HEK293 (cell line): ENCODE measurements around the gene DNM1.
A peak's percentile ranks its signal among the peaks of the same experiment; 100 is the strongest.

Experiments used
- CTCF ChIA-PET: fragments of 350-600 bp; formaldehyde crosslinking; extraction: SDS; loops from one replicate; lab custom pipeline; 2021; ENCODE audit warnings: antibody characterized with exemption; lab: Yijun Ruan, JAX
- POLR2A ChIA-PET: fragments of 300-600 bp; formaldehyde crosslinking; extraction: SDS; loops from one replicate; lab custom pipeline; 2020; ENCODE audit warnings: antibody characterized with exemption, inconsistent platforms; lab: Yijun Ruan, JAX
- H3K27ac ChIP-seq: fragments of 200-500 bp; sonication (Bioruptor generic); 2 replicates; pipeline ENCODE4 v1.5.1; 2014; ENCODE audit warnings: low read depth, low read length, control low read depth, inconsistent platforms; ENCODE audit errors: extremely low read depth
- H3K36me3 ChIP-seq, 2 experiments: fragments of 200-500 bp in 1 of 2; sonication (Bioruptor generic) in 1 of 2; 1 replicate in 1 of 2; 2 replicates in 1 of 2; pipeline ENCODE4 v1.5.1; 2014 to 2017; ENCODE audit warnings: inconsistent platforms in 2 of 2, low read length in 2 of 2; ENCODE audit not compliant: control insufficient read depth in 2 of 2, insufficient read depth in 1 of 2
- H3K4me1 ChIP-seq: fragments of 200-500 bp; sonication (Bioruptor generic); 2 replicates; pipeline ENCODE4 v1.5.1; 2014; ENCODE audit warnings: mild to moderate bottlenecking, low read length, inconsistent platforms; ENCODE audit not compliant: control insufficient read depth, insufficient read depth
- H3K4me3 ChIP-seq: 2 replicates; pipeline ENCODE4 v1.5.1; 2011; ENCODE audit warnings: low read depth, mild to moderate bottlenecking, control low read depth, low read length, moderate library complexity
- H3K9me3 ChIP-seq: fragments of 200-500 bp; sonication (Bioruptor generic); 2 replicates; pipeline ENCODE4 v1.5.1; 2014; ENCODE audit warnings: low read depth, low read length, inconsistent platforms; ENCODE audit not compliant: control insufficient read depth, insufficient read depth
- BCL11B ChIP-seq: fragments of 450-650 bp; formaldehyde crosslinking; IDR thresholded peaks from 2 replicates; pipeline ENCODE4 v1.5.1; 2016; ENCODE audit warnings: low read depth, missing biosample characterization, missing genetic modification characterization
- GLIS1 ChIP-seq: fragments of 450-650 bp; formaldehyde crosslinking; IDR thresholded peaks from 2 replicates; pipeline ENCODE4 v1.5.1; 2016; ENCODE audit warnings: missing biosample characterization, missing genetic modification characterization
- HOXD13 ChIP-seq: sonication (generic); formaldehyde crosslinking; IDR thresholded peaks from 2 replicates; pipeline ENCODE4 v1.8.0; 2022; ENCODE audit warnings: missing genetic modification reagents, borderline replicate concordance
- INSM2 ChIP-seq: fragments of 450-650 bp; formaldehyde crosslinking; IDR thresholded peaks from 2 replicates; pipeline ENCODE4 v1.5.1; 2016; ENCODE audit warnings: missing biosample characterization, missing genetic modification characterization
- KLF9 ChIP-seq: fragments of 450-650 bp; formaldehyde crosslinking; IDR thresholded peaks from 2 replicates; pipeline ENCODE4 v1.5.1; 2016; ENCODE audit warnings: missing biosample characterization, missing genetic modification characterization, low read depth
- PATZ1 ChIP-seq: fragments of 450-650 bp; formaldehyde crosslinking; IDR thresholded peaks from 2 replicates; pipeline ENCODE4 v1.5.1; 2016; ENCODE audit warnings: missing biosample characterization, missing genetic modification characterization
- PRDM10 ChIP-seq: fragments of 450-650 bp; formaldehyde crosslinking; IDR thresholded peaks from 2 replicates; pipeline ENCODE4 v1.5.1; 2016; ENCODE audit warnings: missing biosample characterization, missing genetic modification characterization
- PRDM6 ChIP-seq: fragments of 450-650 bp; formaldehyde crosslinking; IDR thresholded peaks from 2 replicates; pipeline ENCODE4 v1.5.1; 2017; ENCODE audit warnings: missing biosample characterization, missing genetic modification characterization
- SP2 ChIP-seq: fragments of 450-650 bp; formaldehyde crosslinking; IDR thresholded peaks from 2 replicates; pipeline ENCODE4 v1.5.1; 2016; ENCODE audit warnings: missing biosample characterization, missing genetic modification characterization
- ZBTB10 ChIP-seq: fragments of 450-650 bp; formaldehyde crosslinking; IDR thresholded peaks from 2 replicates; pipeline ENCODE4 v1.5.1; 2016; ENCODE audit warnings: missing biosample characterization, missing genetic modification characterization
- ZBTB26 ChIP-seq: fragments of 450-650 bp; formaldehyde crosslinking; optimal IDR thresholded peaks from 2 replicates; pipeline ENCODE3; 2016; ENCODE audit warnings: missing biosample characterization, mild to moderate bottlenecking, missing genetic modification characterization
- ZEB2 ChIP-seq: fragments of 450-650 bp; formaldehyde crosslinking; IDR thresholded peaks from 2 replicates; pipeline ENCODE4 v1.5.1; 2016; ENCODE audit warnings: missing biosample characterization, missing genetic modification characterization
- ZIC2 ChIP-seq: fragments of 450-650 bp; formaldehyde crosslinking; IDR thresholded peaks from 2 replicates; pipeline ENCODE4 v1.5.1; 2016; ENCODE audit warnings: missing biosample characterization, missing genetic modification characterization
- ZNF24 ChIP-seq: fragments of 450-650 bp; formaldehyde crosslinking; IDR thresholded peaks from 2 replicates; pipeline ENCODE4 v1.5.1; 2016; ENCODE audit warnings: missing biosample characterization, missing genetic modification characterization
- ZNF335 ChIP-seq: fragments of 450-650 bp; formaldehyde crosslinking; conservative IDR thresholded peaks from 2 replicates; pipeline ENCODE4 v1.5.1; 2016; ENCODE audit warnings: missing biosample characterization, missing genetic modification characterization
- ZNF366 ChIP-seq: fragments of 450-650 bp; formaldehyde crosslinking; conservative IDR thresholded peaks from 2 replicates; pipeline ENCODE4 v1.5.1; 2016; ENCODE audit warnings: missing biosample characterization, missing genetic modification characterization
- ZNF416 ChIP-seq: fragments of 450-650 bp; formaldehyde crosslinking; IDR thresholded peaks from 2 replicates; pipeline ENCODE4 v1.5.1; 2016; ENCODE audit warnings: missing biosample characterization, missing genetic modification characterization
- ZNF521 ChIP-seq: fragments of 450-650 bp; formaldehyde crosslinking; IDR thresholded peaks from 2 replicates; pipeline ENCODE4 v1.5.1; 2017; ENCODE audit warnings: missing biosample characterization, mild to moderate bottlenecking, missing genetic modification characterization
- ZNF621 ChIP-seq: fragments of 450-650 bp; formaldehyde crosslinking; IDR thresholded peaks from 2 replicates; pipeline ENCODE4 v1.5.1; 2017; ENCODE audit warnings: missing biosample characterization, missing genetic modification characterization
- ZNF76 ChIP-seq: fragments of 450-650 bp; formaldehyde crosslinking; IDR thresholded peaks from 2 replicates; pipeline ENCODE4; 2016; ENCODE audit warnings: low read depth, missing biosample characterization, missing genetic modification characterization, borderline replicate concordance
- ZSCAN16 ChIP-seq: fragments of 450-650 bp; formaldehyde crosslinking; IDR thresholded peaks from 2 replicates; pipeline ENCODE4 v1.5.1; 2016; ENCODE audit warnings: missing biosample characterization, missing genetic modification characterization

Gene DNM1

GRCh38 chr9:128275198-128276007 is 72.2 kb downstream of the DNM1 start, which contains the start of gene GOLGA2:
TSS of gene GOLGA2 (minus strand) at chr9:128276007. CDS start at chr9:128275976, 31 bp downstream.
- Histone ChIP-seq H3K4me3 (peak within 1 kb of the TSS; percentile 83), H3K4me1 (no peaks in the 10 kb centered on the region), H3K9me3 (no peaks in the 10 kb centered on the region), H3K36me3 (peaks cover 0 to 25% of the 10 kb centered on the region in 2 experiments; a peak in 1 of 3 replicates), H3K27ac (peak within 1 kb of the TSS; percentile 51; the same call in 1 of the 2 replicates)
- CTCF ChIA-PET: interaction anchor here (0.9 to 1.3 kb wide), 2 partner anchors 20 kb away, joined by 5 to 9 read pairs; no protein-coding TSS in a partner anchor
- POLR2A ChIA-PET: interaction anchor here (0.5 to 1.9 kb wide), 36 partner anchors 8 to 554 kb away, joined by 3 to 23 read pairs (median 4); partner anchors contain the start of genes CERCAM, CIZ1, ODF2 and SLC27A4
- TF ChIP-seq ZNF366 (tag by site-specific recombination): no peak
- TF ChIP-seq ZNF24 (tag by site-specific recombination): no peak
- TF ChIP-seq ZNF335 (tag by site-specific recombination): peak; percentile 85
- no peak for TF ChIP-seq ZNF521
- no peak for TF ChIP-seq ZNF621 (tag by site-specific recombination)
- 0 out of 2 replicates have a peak, but pooled peaks have one; percentile 15 for TF ChIP-seq BCL11B
- peak; percentile 36; the same call in 1 of the 2 replicates for TF ChIP-seq PATZ1
- TF ChIP-seq INSM2 (tag by site-specific recombination): no peak
- TF ChIP-seq ZBTB10: 0 out of 2 replicates have a peak, but pooled peaks have one; percentile 32
- peak; percentile 62 for TF ChIP-seq PRDM10 (tag by site-specific recombination)
- TF ChIP-seq ZEB2 (tag by site-specific recombination): 0 out of 2 replicates have a peak, but pooled peaks have one; percentile 23
- no peak for TF ChIP-seq PRDM6
- TF ChIP-seq ZIC2 (tag by site-specific recombination): peak; percentile 21; the same call in 1 of the 2 replicates
- no peak for TF ChIP-seq ZSCAN16
- peak; percentile 53 for TF ChIP-seq ZBTB26
- no peak for TF ChIP-seq ZNF416
- TF ChIP-seq GLIS1 (tag by site-specific recombination): peak; percentile 73
- TF ChIP-seq ZNF76: peak; percentile 8; the same call in 1 of the 2 replicates
- TF ChIP-seq KLF9 (tag by site-specific recombination): no peak; the same call in 1 of the 2 replicates
- no peak for TF ChIP-seq HOXD13
- no peak for TF ChIP-seq SP2 (tag by site-specific recombination)
